GM12892 (cell line): ENCODE results near the gene HJURP.

Experiments used
- POLR2A ChIP-seq: IDR thresholded peaks from 2 replicates; pipeline ENCODE4 v1.6.1; 2011; ENCODE audit warnings: low read depth, low read length, control low read depth
- TAF1 ChIP-seq: IDR thresholded peaks from 2 replicates; pipeline ENCODE4 v1.6.1; 2011; ENCODE audit warnings: low read depth, mild to moderate bottlenecking, control low read depth, low read length, borderline replicate concordance

DNA sequence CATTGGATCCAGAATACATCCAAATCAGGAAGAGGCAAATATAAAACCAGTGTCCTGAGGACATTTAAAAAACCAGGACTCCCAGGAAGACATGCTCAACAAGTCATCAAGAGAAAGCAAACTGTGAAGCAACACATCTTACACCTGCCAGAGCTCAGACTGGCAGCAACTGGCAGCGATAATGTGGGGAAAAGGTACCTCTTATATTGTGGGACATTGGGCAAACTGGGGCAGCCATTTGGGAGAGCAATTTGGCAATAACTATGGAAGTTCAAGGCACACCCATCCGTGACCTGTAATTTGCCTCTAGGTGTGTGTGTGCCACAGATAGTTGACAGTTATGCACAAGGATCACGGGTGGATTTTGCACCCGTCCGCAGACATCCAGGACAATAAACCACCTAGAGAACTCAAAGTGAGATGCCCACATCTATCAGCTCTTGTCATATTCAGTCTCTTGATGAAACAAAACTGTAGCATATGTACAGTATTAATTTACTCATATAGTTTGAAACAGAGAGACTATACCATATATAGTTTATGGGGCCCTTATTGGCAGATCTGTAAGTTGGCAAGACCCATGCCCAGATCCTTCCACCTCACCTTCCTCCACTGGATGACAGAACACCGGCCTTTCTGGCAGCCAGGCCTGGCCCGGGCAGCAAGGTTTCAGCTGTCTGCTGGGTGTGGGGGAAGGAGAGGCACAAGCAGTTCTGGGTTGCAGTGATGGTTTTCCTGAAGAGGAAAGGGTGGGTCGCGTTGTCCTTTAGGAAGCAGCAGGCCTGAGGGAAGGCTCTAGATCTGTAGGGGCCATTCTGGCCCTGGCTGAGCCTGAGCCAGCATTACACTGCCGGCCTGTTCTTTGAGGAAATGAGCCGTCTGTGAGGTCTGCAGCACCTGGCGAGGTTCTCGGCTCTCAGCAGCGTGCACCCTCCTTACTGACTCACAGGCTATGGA is 18.8 kb downstream of the HJURP start:
- no peak for TF ChIP-seq TAF1
- TF ChIP-seq POLR2A: no peak
